ENCODE results near the gene NBPF3.

NBPF3 gene

DNA sequence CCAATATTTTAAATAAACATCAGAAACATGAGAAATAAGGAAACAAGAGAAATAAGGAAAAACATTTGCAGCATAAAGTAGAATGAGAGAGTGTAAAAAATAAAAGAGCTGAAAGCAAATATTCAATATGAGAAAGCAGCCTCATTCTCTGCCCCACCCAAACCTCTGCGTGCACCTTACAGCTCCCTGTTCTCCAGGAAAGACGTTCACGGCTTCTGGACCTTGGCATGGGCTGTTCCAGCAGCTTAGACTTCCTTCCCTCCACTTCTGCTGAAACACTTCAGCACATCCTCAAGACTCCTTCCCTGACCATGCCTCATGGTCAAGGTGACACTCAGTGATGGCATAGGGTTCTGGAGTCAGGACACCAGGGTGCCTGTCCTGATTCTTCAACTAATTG is 92.6 kb downstream of the NBPF3 start:
- TF ChIP-seq, protein P1, sequence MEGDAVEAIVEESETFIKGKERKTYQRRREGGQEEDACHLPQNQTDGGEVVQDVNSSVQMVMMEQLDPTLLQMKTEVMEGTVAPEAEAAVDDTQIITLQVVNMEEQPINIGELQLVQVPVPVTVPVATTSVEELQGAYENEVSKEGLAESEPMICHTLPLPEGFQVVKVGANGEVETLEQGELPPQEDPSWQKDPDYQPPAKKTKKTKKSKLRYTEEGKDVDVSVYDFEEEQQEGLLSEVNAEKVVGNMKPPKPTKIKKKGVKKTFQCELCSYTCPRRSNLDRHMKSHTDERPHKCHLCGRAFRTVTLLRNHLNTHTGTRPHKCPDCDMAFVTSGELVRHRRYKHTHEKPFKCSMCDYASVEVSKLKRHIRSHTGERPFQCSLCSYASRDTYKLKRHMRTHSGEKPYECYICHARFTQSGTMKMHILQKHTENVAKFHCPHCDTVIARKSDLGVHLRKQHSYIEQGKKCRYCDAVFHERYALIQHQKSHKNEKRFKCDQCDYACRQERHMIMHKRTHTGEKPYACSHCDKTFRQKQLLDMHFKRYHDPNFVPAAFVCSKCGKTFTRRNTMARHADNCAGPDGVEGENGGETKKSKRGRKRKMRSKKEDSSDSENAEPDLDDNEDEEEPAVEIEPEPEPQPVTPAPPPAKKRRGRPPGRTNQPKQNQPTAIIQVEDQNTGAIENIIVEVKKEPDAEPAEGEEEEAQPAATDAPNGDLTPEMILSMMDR (IDR thresholded peaks at IDR 0.05; ENCODE audit: borderline replicate concordance, insufficient read depth, low read depth, low read length) = no peak
- no peak overlapping the region for H3K4me3 ChIP-seq (ENCODE audit: low read depth, low read length)

DNA sequence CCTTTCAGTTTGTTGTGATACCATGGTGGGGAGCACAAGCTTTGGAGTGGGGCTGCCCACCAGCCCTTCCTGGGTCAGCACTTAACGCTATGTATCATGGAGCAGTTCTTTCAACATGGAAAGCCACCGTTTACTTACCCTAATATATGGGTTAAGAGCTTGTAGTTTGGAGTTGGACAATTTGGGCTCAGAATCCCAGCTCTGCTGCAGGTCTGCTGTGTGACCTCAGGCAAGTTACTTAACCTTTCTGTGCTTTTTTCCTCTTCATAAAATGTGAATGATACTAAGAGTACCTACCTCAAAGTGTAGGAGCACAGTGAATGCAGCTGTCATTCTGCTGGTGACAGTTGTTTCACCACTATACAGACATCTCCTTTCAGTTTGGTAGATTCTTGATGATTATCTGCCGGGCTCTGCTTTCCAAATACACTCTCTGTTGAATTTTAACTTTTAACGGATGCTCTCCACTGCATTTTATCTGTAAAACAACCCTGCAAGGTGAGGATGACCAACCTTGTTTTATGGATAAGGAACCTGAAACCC is 93.1 kb downstream of the NBPF3 start:
- TF ChIP-seq, protein P1 (IDR thresholded peaks at IDR 0.05; ENCODE audit: borderline replicate concordance, insufficient read depth, low read depth, low read length) = no peak
- H3K4me3 ChIP-seq (ENCODE audit: low read depth, low read length) = no peak overlapping the region

DNA sequence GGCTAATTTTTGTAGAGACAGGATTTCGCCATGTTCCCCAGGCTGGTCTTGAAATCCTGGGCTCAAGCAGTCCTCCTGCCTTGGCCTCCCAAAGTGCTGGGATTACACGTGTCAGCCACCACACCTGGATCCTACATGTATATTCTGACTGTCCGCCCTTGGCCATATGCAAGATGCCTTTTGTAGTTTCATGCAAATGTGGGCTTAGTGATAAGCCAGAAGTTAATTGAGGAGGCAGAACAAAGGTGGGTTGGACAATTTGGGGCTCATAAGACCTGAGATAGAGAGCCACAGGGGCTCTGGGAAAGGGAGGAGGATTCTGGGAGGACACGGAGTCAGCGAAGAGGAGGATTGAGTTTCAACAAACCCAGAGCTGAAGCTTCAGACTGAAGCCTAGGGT is 94.2 kb downstream of the NBPF3 start:
- H3K4me3 ChIP-seq (ENCODE audit: low read depth, low read length) = no peak overlapping the region
- TF ChIP-seq, protein P1 (IDR thresholded peaks at IDR 0.05; ENCODE audit: borderline replicate concordance, insufficient read depth, low read depth, low read length) = no peak
